SK-N-SH treated with all-trans-retinoic acid at 6 μM for 48 hours (cell line): ENCODE data around the gene GRB2.

Experiments
- ARNTL ChIP-seq: fragments of 450-650 bp; formaldehyde crosslinking; IDR thresholded peaks from 2 replicates; pipeline ENCODE4 v1.5.0; 2020; ENCODE audit warnings: low read depth, mild to moderate bottlenecking, moderate library complexity, borderline replicate concordance
- PPARA ChIP-seq: fragments of 250-450 bp; sonication (Bioruptor Pico); IDR thresholded peaks from 2 replicates; pipeline ENCODE4 v1.5.0; 2020; ENCODE audit warnings: mild to moderate bottlenecking, borderline replicate concordance
- TF ChIP-seq, protein P1 (sequence below): fragments of 250-450 bp; sonication (Bioruptor Pico); IDR thresholded peaks from 2 replicates; pipeline ENCODE4 v1.8.0; 2020; ENCODE audit warnings: mild to moderate bottlenecking, moderate library complexity, borderline replicate concordance

- TF ChIP-seq ARNTL (CRISPR knock-in tag) (no peak), PPARA (no peak)
- TF ChIP-seq, protein P1, sequence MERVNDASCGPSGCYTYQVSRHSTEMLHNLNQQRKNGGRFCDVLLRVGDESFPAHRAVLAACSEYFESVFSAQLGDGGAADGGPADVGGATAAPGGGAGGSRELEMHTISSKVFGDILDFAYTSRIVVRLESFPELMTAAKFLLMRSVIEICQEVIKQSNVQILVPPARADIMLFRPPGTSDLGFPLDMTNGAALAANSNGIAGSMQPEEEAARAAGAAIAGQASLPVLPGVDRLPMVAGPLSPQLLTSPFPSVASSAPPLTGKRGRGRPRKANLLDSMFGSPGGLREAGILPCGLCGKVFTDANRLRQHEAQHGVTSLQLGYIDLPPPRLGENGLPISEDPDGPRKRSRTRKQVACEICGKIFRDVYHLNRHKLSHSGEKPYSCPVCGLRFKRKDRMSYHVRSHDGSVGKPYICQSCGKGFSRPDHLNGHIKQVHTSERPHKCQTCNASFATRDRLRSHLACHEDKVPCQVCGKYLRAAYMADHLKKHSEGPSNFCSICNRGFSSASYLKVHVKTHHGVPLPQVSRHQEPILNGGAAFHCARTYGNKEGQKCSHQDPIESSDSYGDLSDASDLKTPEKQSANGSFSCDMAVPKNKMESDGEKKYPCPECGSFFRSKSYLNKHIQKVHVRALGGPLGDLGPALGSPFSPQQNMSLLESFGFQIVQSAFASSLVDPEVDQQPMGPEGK (CRISPR knock-in tag), result peak; percentile 96; the same call in 1 of the 2 replicates
Measured at GRCh38 chr17:75393523-75394331, 11.8 kb downstream of the GRB2 start.
